ENCODE measurements around the gene PIEZO2. TPM values are rescaled to one million over a fixed set of nuclear protein-coding genes. Genes with fewer than 3 reads are reported as not detected.

Gene PIEZO2
- total and polyA plus RNA-seq, 12 donors: 0.07 to 1.4 (median 0.25) TPM; not detected in 1

DNA sequence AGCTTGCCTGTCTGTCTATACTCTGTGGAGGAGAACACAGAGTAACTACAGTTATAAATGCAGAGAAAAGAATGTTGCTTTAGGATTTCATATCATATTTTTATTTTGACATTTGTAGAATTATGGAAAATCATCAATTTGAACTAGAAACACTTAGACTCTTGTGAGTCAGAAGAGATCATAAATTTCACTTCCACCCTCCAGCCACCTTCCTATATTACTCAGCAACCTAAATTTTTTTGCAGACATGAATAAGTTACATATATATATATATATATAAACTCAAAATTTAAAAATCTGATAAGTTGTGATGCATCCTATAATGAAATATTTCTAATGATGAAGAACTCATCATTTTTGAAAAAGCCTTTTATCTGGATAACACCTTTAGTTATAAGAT is 172.3 kb downstream of the PIEZO2 start:
- Histone ChIP-seq H3K9me3 (peaks cover 0 to 19% (median 0%) of the 10 kb centered on the region in 11 donors), H3K4me3 (no peak overlapping the region), H3K36me3 (no peaks in the 10 kb centered on the region), H3K27me3 (peaks cover 0 to 3% (median 0%) of the 10 kb centered on the region in 7 donors), H3K4me1 (no peaks in the 10 kb centered on the region), H3K27ac (no peak overlapping the region)
- intact Hi-C loops (cut with DNase I): no loop called here
- TF ChIP-seq, protein P1, sequence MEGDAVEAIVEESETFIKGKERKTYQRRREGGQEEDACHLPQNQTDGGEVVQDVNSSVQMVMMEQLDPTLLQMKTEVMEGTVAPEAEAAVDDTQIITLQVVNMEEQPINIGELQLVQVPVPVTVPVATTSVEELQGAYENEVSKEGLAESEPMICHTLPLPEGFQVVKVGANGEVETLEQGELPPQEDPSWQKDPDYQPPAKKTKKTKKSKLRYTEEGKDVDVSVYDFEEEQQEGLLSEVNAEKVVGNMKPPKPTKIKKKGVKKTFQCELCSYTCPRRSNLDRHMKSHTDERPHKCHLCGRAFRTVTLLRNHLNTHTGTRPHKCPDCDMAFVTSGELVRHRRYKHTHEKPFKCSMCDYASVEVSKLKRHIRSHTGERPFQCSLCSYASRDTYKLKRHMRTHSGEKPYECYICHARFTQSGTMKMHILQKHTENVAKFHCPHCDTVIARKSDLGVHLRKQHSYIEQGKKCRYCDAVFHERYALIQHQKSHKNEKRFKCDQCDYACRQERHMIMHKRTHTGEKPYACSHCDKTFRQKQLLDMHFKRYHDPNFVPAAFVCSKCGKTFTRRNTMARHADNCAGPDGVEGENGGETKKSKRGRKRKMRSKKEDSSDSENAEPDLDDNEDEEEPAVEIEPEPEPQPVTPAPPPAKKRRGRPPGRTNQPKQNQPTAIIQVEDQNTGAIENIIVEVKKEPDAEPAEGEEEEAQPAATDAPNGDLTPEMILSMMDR (IDR thresholded peaks at IDR 0.05): no peak
- DNase-seq (no peak), ATAC-seq (no peak)

GRCh38 chr18:10973567-10974203 is 175.7 kb downstream of the PIEZO2 start:
- peaks cover 0 to 4% (median 0%) of the 10 kb centered on the region in 7 donors for H3K27me3 ChIP-seq
- no peaks in the 10 kb centered on the region for H3K9me3 ChIP-seq
- intact Hi-C loops (cut with DNase I): no loop called here
- no peaks in the 10 kb centered on the region for H3K36me3 ChIP-seq
- DNase-seq: no peak
- H3K4me1 ChIP-seq: no peaks in the 10 kb centered on the region
- 84 to 85% methylated on average over 10 of the region's 10 CpGs for WGBS, 2 donors
- ATAC-seq: no peak
- no peak overlapping the region for H3K4me3 ChIP-seq
- TF ChIP-seq, protein P1 (IDR thresholded peaks at IDR 0.05): no peak
- H3K27ac ChIP-seq: no peak overlapping the region

DNA sequence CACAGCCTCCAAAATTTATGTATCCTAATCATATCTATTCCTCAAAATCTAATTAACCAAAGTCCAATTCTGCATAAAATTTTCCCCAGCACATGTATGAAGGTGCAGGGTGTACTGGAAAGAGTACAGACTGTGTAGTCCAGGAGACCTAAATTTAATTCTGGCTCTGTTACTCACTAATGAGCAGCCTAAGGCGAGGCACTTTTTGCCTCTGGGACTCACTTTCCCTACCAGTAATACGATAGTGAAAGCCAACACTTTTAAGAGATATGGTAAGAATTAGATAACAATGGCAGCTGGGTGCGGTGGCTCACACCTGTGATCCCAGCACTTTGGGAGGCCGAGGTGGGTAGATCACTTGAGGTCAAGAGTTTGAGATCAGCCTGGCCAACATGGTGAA is 177.7 kb downstream of the PIEZO2 start:
- TF ChIP-seq, protein P1 (IDR thresholded peaks at IDR 0.05): no peak
- peaks cover 0 to 17% (median 0%) of the 10 kb centered on the region in 11 donors for H3K9me3 ChIP-seq
- ATAC-seq (no peak), DNase-seq (no peak)
- H3K27me3 ChIP-seq: peaks cover 0 to 4% (median 0%) of the 10 kb centered on the region in 7 donors
- WGBS, 2 donors: 86 to 95% methylated on average over 4 of the region's 4 CpGs
- H3K4me3 ChIP-seq: no peak overlapping the region
- intact Hi-C loops (cut with DNase I): no loop called here
- H3K27ac ChIP-seq: no peak overlapping the region
- no peaks in the 10 kb centered on the region for H3K4me1 ChIP-seq
- H3K36me3 ChIP-seq: no peaks in the 10 kb centered on the region

- Histone ChIP-seq H3K9me3 (peaks cover 0 to 17% (median 0%) of the 10 kb centered on the region in 11 donors), H3K4me3 (no peak overlapping the region), H3K27me3 (peaks cover 0 to 2% (median 0%) of the 10 kb centered on the region in 7 donors), H3K4me1 (no peaks in the 10 kb centered on the region), H3K36me3 (no peaks in the 10 kb centered on the region), H3K27ac (no peak overlapping the region)
- no peak for DNase-seq
- ATAC-seq: no peak
- WGBS, 2 donors: 36 to 39% methylated on average over 2 of the region's 2 CpGs
- intact Hi-C loops (cut with DNase I): no loop called here
- TF ChIP-seq, protein P1 (IDR thresholded peaks at IDR 0.05): no peak
Measured at GRCh38 chr18:10965119-10965518, 184.2 kb downstream of the PIEZO2 start.
